SH-SY5Y (cell line): ENCODE data around the gene SPNS2.

Experiments used
- GATA2 ChIP-seq: IDR thresholded peaks from 2 replicates; pipeline ENCODE4 v1.6.1; 2011; ENCODE audit warnings: mild to moderate bottlenecking, low read depth, low read length
- GATA3 ChIP-seq: IDR thresholded peaks from 2 replicates; pipeline ENCODE4 v1.6.1; 2011; ENCODE audit warnings: low read depth, mild to moderate bottlenecking, low read length, moderate library complexity

The SPNS2 gene

GRCh38 chr17:4514779-4515178 is 16.1 kb downstream of the SPNS2 start:
- no peak for TF ChIP-seq GATA2
- TF ChIP-seq GATA3, result no peak

- TF ChIP-seq GATA2, result no peak
- no peak for TF ChIP-seq GATA3
Measured at GRCh38 chr17:4515501-4515900, 16.8 kb downstream of the SPNS2 start.

GRCh38 chr17:4516735-4517134 is 18.1 kb downstream of the SPNS2 start:
- no peak for TF ChIP-seq GATA2
- no peak for TF ChIP-seq GATA3

- no peak for TF ChIP-seq GATA3
- TF ChIP-seq GATA2, result no peak
Measured at GRCh38 chr17:4518901-4519300, 20.2 kb downstream of the SPNS2 start.

GRCh38 chr17:4519361-4519788 is 20.7 kb downstream of the SPNS2 start:
- no peak for TF ChIP-seq GATA3
- TF ChIP-seq GATA2, result no peak

GRCh38 chr17:4520060-4520893 is 21.6 kb downstream of the SPNS2 start:
- no peak for TF ChIP-seq GATA3
- TF ChIP-seq GATA2, result no peak

- TF ChIP-seq GATA3, result no peak
Measured at GRCh38 chr17:4520894-4521600, 22.4 kb downstream of the SPNS2 start.

GRCh38 chr17:4522661-4523060 is 24.0 kb downstream of the SPNS2 start:
- TF ChIP-seq GATA2 (no peak), GATA3 (no peak)

GRCh38 chr17:4523946-4524345 is 25.3 kb downstream of the SPNS2 start:
- TF ChIP-seq GATA3 (no peak), GATA2 (no peak)

GRCh38 chr17:4525691-4526397 is 27.2 kb downstream of the SPNS2 start:
- TF ChIP-seq GATA2 (no peak), GATA3 (no peak)

GRCh38 chr17:4527134-4527533 is 28.5 kb downstream of the SPNS2 start:
- TF ChIP-seq GATA3 (no peak), GATA2 (no peak)

- TF ChIP-seq GATA2 (no peak), GATA3 (no peak)
Measured at GRCh38 chr17:4527566-4528125, 29.0 kb downstream of the SPNS2 start.

- TF ChIP-seq GATA2 (no peak), GATA3 (no peak)
Measured at GRCh38 chr17:4529533-4530152, 31.0 kb downstream of the SPNS2 start.

- no peak for TF ChIP-seq GATA2
- no peak for TF ChIP-seq GATA3
Measured at GRCh38 chr17:4530799-4531730, 32.4 kb downstream of the SPNS2 start.
